Gastrocnemius medialis (tissue), 4 donors: ENCODE data around the gene SSBP2.

Experiments used
- CTCF ChIP-seq, 5 experiments: fragments of 450-650 bp in 3 of 5; fragments of 200-600 bp in 2 of 5; sonication (generic) in 2 of 5; IDR thresholded peaks in 4 of 5; conservative IDR thresholded peaks in 1 of 5; 1 replicate in 4 of 5; 2 replicates in 1 of 5; pipeline ENCODE4 v1.5.1; 2016 to 2019; ENCODE audit warnings: antibody characterized with exemption in 5 of 5, mild to moderate bottlenecking in 3 of 5, moderate library complexity in 3 of 5
- POLR2A ChIP-seq, 2 donors: fragments of 450-650 bp; IDR thresholded peaks; one replicate each; pipeline ENCODE4 v1.6.1; 2017; ENCODE audit warnings: antibody characterized with exemption in 2 of 2, mild to moderate bottlenecking in 2 of 2, moderate library complexity in 2 of 2

- TF ChIP-seq POLR2A (IDR thresholded peaks at IDR 0.05) (no peak), CTCF (IDR thresholded peaks at IDR 0.05 in 4 of 5, conservative IDR thresholded peaks at IDR 0.05 in 1 of 5) (no peak)
These were observed 225.2 kb downstream of the SSBP2 start for GRCh38 chr5:81525690-81526089.
